Neutrophil (primary cell): ENCODE results near the gene ICAM1.

Experiments used
- H3K27ac ChIP-seq: fragments of 200-600 bp; sonication (generic); 2 replicates; pipeline ENCODE4 v1.5.1; 2016; ENCODE audit warnings: mild to moderate bottlenecking, moderate library complexity
- H3K27me3 ChIP-seq: fragments of 200-600 bp; sonication (generic); 2 replicates; pipeline ENCODE4 v1.6.0; 2016; ENCODE audit warnings: mild to moderate bottlenecking
- H3K36me3 ChIP-seq: fragments of 200-600 bp; sonication (generic); 2 replicates; pipeline ENCODE4 v1.5.1; 2017
- H3K4me1 ChIP-seq, 2 experiments: fragments of 200-600 bp in 1 of 2; sonication (generic) in 1 of 2; 1 replicate in 1 of 2; 2 replicates in 1 of 2; pipeline versions ENCODE4 v1.5.1 to v1.6.1; 2013 to 2016; ENCODE audit warnings: low read depth in 1 of 2, low read length in 1 of 2, mild to moderate bottlenecking in 1 of 2, moderate library complexity in 1 of 2; ENCODE audit not compliant: control insufficient read depth in 1 of 2, insufficient read depth in 1 of 2
- H3K4me3 ChIP-seq, 2 experiments: fragments of 200-600 bp in 1 of 2; sonication (generic) in 1 of 2; 1 replicate in 1 of 2; 2 replicates in 1 of 2; pipeline ENCODE4 v1.5.1; 2013 to 2016; ENCODE audit warnings: low read depth in 1 of 2, low read length in 1 of 2, mild to moderate bottlenecking in 1 of 2, moderate library complexity in 1 of 2
- H3K9me3 ChIP-seq: fragments of 200-600 bp; sonication (generic); 2 replicates; pipeline ENCODE4 v1.5.1; 2016
- CTCF ChIP-seq: fragments of 200-600 bp; sonication (generic); IDR thresholded peaks from 2 replicates; pipeline ENCODE4 v1.5.1; 2016; ENCODE audit warnings: antibody characterized with exemption

The ICAM1 gene

GRCh38 chr19:10270616-10271394, at the start of gene ICAM1:
ICAM1 (plus strand) TSS chr19:10271120; CDS start chr19:10271160, 40 bp downstream.
- Histone ChIP-seq H3K4me3 (peak within 1 kb of the TSS; percentile 75 to 84), H3K9me3 (no peaks in the 10 kb centered on the region), H3K27me3 (no peaks in the 10 kb centered on the region), H3K27ac (peak within 1 kb of the TSS; percentile 99), H3K36me3 (peaks cover 15% of the 10 kb centered on the region), H3K4me1 (peaks cover 18 to 27% of the 10 kb centered on the region in 2 experiments)
- peak; percentile 62 for TF ChIP-seq CTCF

GRCh38 chr19:10222201-10222890, 48.6 kb upstream of the ICAM1 start:
- H3K36me3 ChIP-seq, result no peaks in the 10 kb centered on the region
- no peaks in the 10 kb centered on the region for H3K4me1 ChIP-seq
- H3K4me3 ChIP-seq, result no peak overlapping the region
- no peak overlapping the region for H3K27ac ChIP-seq
- TF ChIP-seq CTCF, result no peak
- no peaks in the 10 kb centered on the region for H3K9me3 ChIP-seq
- H3K27me3 ChIP-seq, result peaks cover 33% of the 10 kb centered on the region

GRCh38 chr19:10223488-10224213, 47.3 kb upstream of the ICAM1 start:
- TF ChIP-seq CTCF, result no peak
- H3K4me3 ChIP-seq, result no peak overlapping the region
- H3K9me3 ChIP-seq, result no peaks in the 10 kb centered on the region
- H3K27me3 ChIP-seq, result peaks cover 36% of the 10 kb centered on the region
- no peak overlapping the region for H3K27ac ChIP-seq
- no peaks in the 10 kb centered on the region for H3K4me1 ChIP-seq
- H3K36me3 ChIP-seq, result no peaks in the 10 kb centered on the region

- TF ChIP-seq CTCF, result no peak
- H3K36me3 ChIP-seq, result no peaks in the 10 kb centered on the region
- no peaks in the 10 kb centered on the region for H3K9me3 ChIP-seq
- H3K27ac ChIP-seq, result no peak overlapping the region
- H3K4me3 ChIP-seq, result no peak overlapping the region
- peaks cover 43% of the 10 kb centered on the region for H3K27me3 ChIP-seq
- no peaks in the 10 kb centered on the region for H3K4me1 ChIP-seq
Observed at GRCh38 chr19:10224337-10224736, 46.6 kb upstream of the ICAM1 start.

GRCh38 chr19:10226021-10226375, 44.9 kb upstream of the ICAM1 start:
- Histone ChIP-seq H3K4me3 (no peak overlapping the region), H3K27ac (no peak overlapping the region), H3K4me1 (peaks cover 9 to 12% of the 10 kb centered on the region in 2 experiments), H3K27me3 (peaks cover 51% of the 10 kb centered on the region), H3K9me3 (no peaks in the 10 kb centered on the region), H3K36me3 (no peaks in the 10 kb centered on the region)
- TF ChIP-seq CTCF, result no peak
